Fibroblast of peridontal ligament (primary cell): ENCODE measurements around the gene SGTB.
"Not testable (repeated sequence)": the region's sequence is repeated elsewhere in the genome, so short reads cannot be mapped to it uniquely, and the experiment has no call there.

Experiments
- DNase-seq: peaks from one replicate; pipeline ENCODE4 v3.0.0-alpha.2; 2010; ENCODE audit errors: extremely low read depth

Gene SGTB

GRCh38 chr5:65734921-65735320 lies 13.0 kb upstream of the SGTB start:
- DNase-seq: no peak

- DNase-seq: not testable (repeated sequence)
Observed at GRCh38 chr5:65734196-65734775, 12.4 kb upstream of the SGTB start.

GRCh38 chr5:65732046-65732445 lies 10.1 kb upstream of the SGTB start:
- not testable (repeated sequence) for DNase-seq

GRCh38 chr5:65730910-65731309 lies 9.0 kb upstream of the SGTB start:
- DNase-seq: peak; percentile 60

- DNase-seq: no peak
Observed at GRCh38 chr5:65728218-65728617, 6.3 kb upstream of the SGTB start.

- DNase-seq: no peak
Observed at GRCh38 chr5:65727491-65728156, 5.7 kb upstream of the SGTB start.

GRCh38 chr5:65722575-65723403 lies 880 bp upstream of the SGTB start:
- peak; percentile 82 for DNase-seq

- peak; percentile 77 for DNase-seq
Observed at GRCh38 chr5:65721050-65721719, 724 bp downstream of the SGTB start.

- DNase-seq: no peak
Observed at GRCh38 chr5:65718576-65719310, 3.2 kb downstream of the SGTB start.

GRCh38 chr5:65708145-65708544 lies 13.8 kb downstream of the SGTB start:
- peak; percentile 24 for DNase-seq

- DNase-seq: no peak
Observed at GRCh38 chr5:65707663-65708062, 14.2 kb downstream of the SGTB start.

GRCh38 chr5:65704621-65705239 lies 17.2 kb downstream of the SGTB start:
- DNase-seq: no peak

GRCh38 chr5:65702036-65702435 lies 19.9 kb downstream of the SGTB start:
- no peak for DNase-seq

- DNase-seq: no peak
Observed at GRCh38 chr5:65699338-65699737, 22.6 kb downstream of the SGTB start.

- DNase-seq: peak; percentile 55
Observed at GRCh38 chr5:65696892-65697291, 25.0 kb downstream of the SGTB start.

GRCh38 chr5:65695896-65696295 lies 26.0 kb downstream of the SGTB start:
- DNase-seq: no peak

GRCh38 chr5:65695162-65695755 lies 26.6 kb downstream of the SGTB start:
- no peak for DNase-seq

- no peak for DNase-seq
Observed at GRCh38 chr5:65693121-65693520, 28.8 kb downstream of the SGTB start.

GRCh38 chr5:65682148-65682547 lies 39.8 kb downstream of the SGTB start:
- DNase-seq: no peak

GRCh38 chr5:65676056-65676455 lies 45.9 kb downstream of the SGTB start:
- not testable (repeated sequence) for DNase-seq

GRCh38 chr5:65674749-65675148 lies 47.2 kb downstream of the SGTB start:
- DNase-seq: peak; percentile 46
